Measurements from ENCODE around the gene CPPED1. TPM values are rescaled to one million over a fixed set of nuclear protein-coding genes. Genes with fewer than 3 reads are reported as not detected.

The CPPED1 gene
- polyA plus RNA-seq, 1 donor: 25.1 TPM

- Histone ChIP-seq H3K27ac (ENCODE audit: low read length) (no peak overlapping the region), H3K27me3 (ENCODE audit: control insufficient read depth, insufficient read depth, low read length) (no peaks in the 10 kb centered on the region), H3K4me3 (ENCODE audit: low read length) (no peak overlapping the region), H3K36me3 (ENCODE audit: control insufficient read depth, insufficient read depth, low read length) (peaks cover 6% of the 10 kb centered on the region), H3K4me1 (ENCODE audit: control insufficient read depth, insufficient read depth, low read length) (no peaks in the 10 kb centered on the region), H3K9me3 (ENCODE audit: control insufficient read depth, low read depth, low read length) (no peaks in the 10 kb centered on the region)
- no CpG with 5 or more reads among the region's 6 CpGs for WGBS (ENCODE audit: insufficient coverage, low lambda C conversion rate)
- no peak for DNase-seq
Measured at GRCh38 chr16:12688951-12689850, 114.5 kb downstream of the CPPED1 start.

GRCh38 chr16:12685806-12686205 lies 117.9 kb downstream of the CPPED1 start:
- no peaks in the 10 kb centered on the region for H3K27me3 ChIP-seq (ENCODE audit: control insufficient read depth, insufficient read depth, low read length)
- no peak overlapping the region for H3K4me3 ChIP-seq (ENCODE audit: low read length)
- H3K36me3 ChIP-seq (ENCODE audit: control insufficient read depth, insufficient read depth, low read length): peaks cover 8% of the 10 kb centered on the region
- no peaks in the 10 kb centered on the region for H3K9me3 ChIP-seq (ENCODE audit: control insufficient read depth, low read depth, low read length)
- no peak overlapping the region for H3K27ac ChIP-seq (ENCODE audit: low read length)
- WGBS (ENCODE audit: insufficient coverage, low lambda C conversion rate): no CpG with 5 or more reads among the region's 5 CpGs
- H3K4me1 ChIP-seq (ENCODE audit: control insufficient read depth, insufficient read depth, low read length): no peaks in the 10 kb centered on the region
- no peak for DNase-seq

DNA sequence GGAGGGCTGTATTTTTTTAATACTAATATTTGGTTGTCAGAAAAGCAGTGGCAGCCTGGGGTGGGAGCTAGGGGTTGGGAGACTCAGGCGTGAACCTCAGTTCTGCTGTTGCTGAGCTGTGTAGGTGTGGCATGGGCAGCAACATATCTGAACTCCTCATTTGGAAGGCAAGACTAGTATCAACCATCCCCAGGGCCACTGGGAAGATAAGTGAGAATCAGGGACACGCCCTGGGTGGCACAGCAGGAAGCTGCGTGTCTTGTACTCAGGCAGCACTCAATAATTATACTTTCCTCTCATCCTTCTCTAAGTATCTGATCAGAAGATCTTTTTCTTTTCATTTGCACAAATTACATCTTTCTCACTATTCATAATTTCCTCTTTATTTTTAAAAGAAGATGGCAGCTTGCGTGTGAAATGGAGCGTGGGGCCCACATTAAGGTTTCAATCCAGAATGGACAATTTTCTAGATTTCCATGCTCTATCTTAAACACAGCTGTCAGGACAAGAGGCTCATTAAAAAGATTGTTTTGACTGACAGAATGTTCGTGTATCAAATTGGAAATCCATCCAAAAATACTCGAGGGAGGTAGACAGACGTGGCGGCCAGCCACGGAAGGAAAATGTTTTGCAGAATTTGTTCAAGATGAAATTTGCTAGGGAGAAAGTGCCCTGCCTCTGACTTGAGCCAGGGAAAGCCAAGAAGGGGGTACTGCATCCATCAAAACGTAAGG lies 121.1 kb downstream of the CPPED1 start:
- no peaks in the 10 kb centered on the region for H3K9me3 ChIP-seq (ENCODE audit: control insufficient read depth, low read depth, low read length)
- no peak for DNase-seq
- 86% methylated on average over 3 of the region's 11 CpGs for WGBS (ENCODE audit: insufficient coverage, low lambda C conversion rate)
- no peaks in the 10 kb centered on the region for H3K27me3 ChIP-seq (ENCODE audit: control insufficient read depth, insufficient read depth, low read length)
- H3K4me1 ChIP-seq (ENCODE audit: control insufficient read depth, insufficient read depth, low read length): no peaks in the 10 kb centered on the region
- H3K27ac ChIP-seq (ENCODE audit: low read length): no peak overlapping the region
- H3K36me3 ChIP-seq (ENCODE audit: control insufficient read depth, insufficient read depth, low read length): peaks cover 6% of the 10 kb centered on the region
- H3K4me3 ChIP-seq (ENCODE audit: low read length): no peak overlapping the region

- peaks cover 6% of the 10 kb centered on the region for H3K36me3 ChIP-seq (ENCODE audit: control insufficient read depth, insufficient read depth, low read length)
- no peak overlapping the region for H3K4me3 ChIP-seq (ENCODE audit: low read length)
- WGBS (ENCODE audit: insufficient coverage, low lambda C conversion rate): no CpG with 5 or more reads among the region's 7 CpGs
- H3K27ac ChIP-seq (ENCODE audit: low read length): no peak overlapping the region
- no peaks in the 10 kb centered on the region for H3K27me3 ChIP-seq (ENCODE audit: control insufficient read depth, insufficient read depth, low read length)
- H3K4me1 ChIP-seq (ENCODE audit: control insufficient read depth, insufficient read depth, low read length): no peaks in the 10 kb centered on the region
- H3K9me3 ChIP-seq (ENCODE audit: control insufficient read depth, low read depth, low read length): no peaks in the 10 kb centered on the region
- DNase-seq: no peak
Measured at GRCh38 chr16:12681653-12682052, 122.0 kb downstream of the CPPED1 start.

DNA sequence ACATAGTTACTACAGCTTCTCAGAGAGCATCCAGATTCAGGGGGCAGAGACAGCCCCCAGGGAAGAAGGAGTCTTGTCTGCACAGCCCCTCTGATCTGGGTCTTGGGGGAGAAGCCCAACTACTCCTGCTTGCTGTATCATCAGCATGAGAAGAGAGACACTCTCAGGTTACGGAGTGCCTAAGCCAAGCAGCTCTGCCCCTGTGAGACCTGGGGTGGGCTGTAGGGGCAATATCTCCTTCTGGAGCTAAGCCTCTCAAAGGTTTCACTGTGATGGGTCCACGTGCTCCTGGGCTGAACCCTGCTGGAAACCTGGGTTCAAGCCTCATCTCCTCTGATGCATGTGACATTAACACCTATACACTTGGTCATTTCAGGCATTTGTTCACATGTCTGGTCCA lies 123.2 kb downstream of the CPPED1 start:
- Histone ChIP-seq H3K4me1 (ENCODE audit: control insufficient read depth, insufficient read depth, low read length) (no peaks in the 10 kb centered on the region), H3K4me3 (ENCODE audit: low read length) (no peak overlapping the region), H3K9me3 (ENCODE audit: control insufficient read depth, low read depth, low read length) (no peaks in the 10 kb centered on the region), H3K27ac (ENCODE audit: low read length) (no peak overlapping the region), H3K27me3 (ENCODE audit: control insufficient read depth, insufficient read depth, low read length) (no peaks in the 10 kb centered on the region), H3K36me3 (ENCODE audit: control insufficient read depth, insufficient read depth, low read length) (peaks cover 6% of the 10 kb centered on the region)
- no peak for DNase-seq
- no CpG with 5 or more reads among the region's 2 CpGs for WGBS (ENCODE audit: insufficient coverage, low lambda C conversion rate)

DNA sequence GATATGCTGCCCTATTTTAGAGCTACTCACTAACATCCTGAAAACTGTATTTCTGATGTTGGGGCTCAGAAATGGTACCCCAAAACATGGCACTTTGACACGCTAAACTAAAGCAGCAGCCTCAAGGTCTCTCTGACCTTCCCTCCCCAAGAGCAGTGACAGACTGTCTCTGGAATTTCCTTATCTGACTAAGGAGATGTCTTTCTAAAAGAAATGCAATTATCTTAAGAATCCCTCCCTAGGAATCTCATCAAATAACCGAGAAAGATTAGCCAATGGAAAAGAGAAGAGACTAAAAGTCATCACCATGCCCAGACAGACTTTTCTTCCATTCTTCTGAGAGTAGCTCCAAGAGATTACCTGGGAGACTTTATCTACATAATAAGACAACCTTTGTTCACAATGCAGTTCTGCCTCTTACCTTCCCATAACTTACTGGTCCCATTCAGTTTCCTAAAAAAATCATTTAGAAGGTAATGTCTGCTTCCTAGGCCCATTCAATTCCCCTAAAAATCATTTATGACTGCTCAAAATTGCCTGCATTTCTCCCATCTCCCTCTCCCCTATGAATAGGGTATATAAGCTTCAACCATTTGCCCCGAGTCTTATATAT lies 123.9 kb downstream of the CPPED1 start:
- Histone ChIP-seq H3K27ac (ENCODE audit: low read length) (no peak overlapping the region), H3K4me1 (ENCODE audit: control insufficient read depth, insufficient read depth, low read length) (no peaks in the 10 kb centered on the region), H3K36me3 (ENCODE audit: control insufficient read depth, insufficient read depth, low read length) (peaks cover 6% of the 10 kb centered on the region), H3K27me3 (ENCODE audit: control insufficient read depth, insufficient read depth, low read length) (no peaks in the 10 kb centered on the region), H3K4me3 (ENCODE audit: low read length) (no peak overlapping the region), H3K9me3 (ENCODE audit: control insufficient read depth, low read depth, low read length) (no peaks in the 10 kb centered on the region)
- DNase-seq: no peak
- WGBS (ENCODE audit: insufficient coverage, low lambda C conversion rate): 83% methylated on average over 1 of the region's 3 CpGs

DNA sequence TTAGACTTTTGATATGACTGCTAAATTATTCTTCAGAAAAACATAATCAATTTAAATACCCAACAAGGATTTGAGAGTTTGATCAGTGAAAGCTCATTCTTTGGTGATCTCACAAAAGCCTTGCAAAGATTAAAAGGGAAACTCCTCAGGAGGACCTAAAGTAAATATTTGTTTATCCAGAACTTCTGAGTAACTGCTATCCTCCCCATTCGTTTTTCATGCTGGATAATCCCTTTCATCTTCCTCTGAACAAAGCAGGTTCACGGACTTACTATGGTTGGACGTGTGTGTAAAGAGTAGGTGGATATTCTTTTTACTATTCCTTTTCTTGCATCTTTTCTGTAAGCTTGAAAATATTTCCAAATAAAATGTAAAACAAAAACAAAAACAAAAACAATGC lies 124.7 kb downstream of the CPPED1 start:
- Histone ChIP-seq H3K4me3 (ENCODE audit: low read length) (no peak overlapping the region), H3K36me3 (ENCODE audit: control insufficient read depth, insufficient read depth, low read length) (peaks cover 6% of the 10 kb centered on the region), H3K4me1 (ENCODE audit: control insufficient read depth, insufficient read depth, low read length) (no peaks in the 10 kb centered on the region), H3K9me3 (ENCODE audit: control insufficient read depth, low read depth, low read length) (no peaks in the 10 kb centered on the region), H3K27ac (ENCODE audit: low read length) (no peak overlapping the region), H3K27me3 (ENCODE audit: control insufficient read depth, insufficient read depth, low read length) (no peaks in the 10 kb centered on the region)
- WGBS (ENCODE audit: insufficient coverage, low lambda C conversion rate): 77% methylated on average over 3 of the region's 3 CpGs
- DNase-seq: no peak

DNA sequence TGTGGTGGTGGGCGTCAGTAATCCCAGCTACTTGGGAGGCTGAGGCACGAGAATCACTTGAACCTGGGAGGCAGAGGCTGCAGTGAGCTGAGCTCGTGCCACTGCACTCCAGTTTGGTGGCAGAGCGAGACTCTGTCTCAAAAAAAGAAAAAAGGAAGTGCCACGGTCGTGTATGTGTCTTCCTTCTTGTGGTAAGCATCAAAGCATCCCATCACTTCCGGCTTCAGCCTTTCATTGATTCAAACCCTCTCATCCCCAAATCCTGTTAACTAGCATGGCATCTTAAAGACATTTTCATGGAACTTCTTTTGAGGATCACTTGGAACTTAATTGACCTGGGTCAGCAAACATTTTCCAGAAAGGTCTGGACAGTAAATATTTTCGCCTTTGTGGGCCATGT lies 126.2 kb downstream of the CPPED1 start:
- no peak overlapping the region for H3K4me3 ChIP-seq (ENCODE audit: low read length)
- DNase-seq: no peak
- no peak overlapping the region for H3K27ac ChIP-seq (ENCODE audit: low read length)
- 80% methylated on average over 1 of the region's 8 CpGs for WGBS (ENCODE audit: insufficient coverage, low lambda C conversion rate)
- H3K36me3 ChIP-seq (ENCODE audit: control insufficient read depth, insufficient read depth, low read length): peaks cover 3% of the 10 kb centered on the region
- H3K27me3 ChIP-seq (ENCODE audit: control insufficient read depth, insufficient read depth, low read length): no peaks in the 10 kb centered on the region
- H3K4me1 ChIP-seq (ENCODE audit: control insufficient read depth, insufficient read depth, low read length): no peaks in the 10 kb centered on the region
- no peaks in the 10 kb centered on the region for H3K9me3 ChIP-seq (ENCODE audit: control insufficient read depth, low read depth, low read length)

- no peak for DNase-seq
- no peaks in the 10 kb centered on the region for H3K9me3 ChIP-seq (ENCODE audit: control insufficient read depth, low read depth, low read length)
- WGBS (ENCODE audit: insufficient coverage, low lambda C conversion rate): 17% methylated on average over 2 of the region's 5 CpGs
Measured at GRCh38 chr16:12675852-12676251, 127.8 kb downstream of the CPPED1 start.

DNA sequence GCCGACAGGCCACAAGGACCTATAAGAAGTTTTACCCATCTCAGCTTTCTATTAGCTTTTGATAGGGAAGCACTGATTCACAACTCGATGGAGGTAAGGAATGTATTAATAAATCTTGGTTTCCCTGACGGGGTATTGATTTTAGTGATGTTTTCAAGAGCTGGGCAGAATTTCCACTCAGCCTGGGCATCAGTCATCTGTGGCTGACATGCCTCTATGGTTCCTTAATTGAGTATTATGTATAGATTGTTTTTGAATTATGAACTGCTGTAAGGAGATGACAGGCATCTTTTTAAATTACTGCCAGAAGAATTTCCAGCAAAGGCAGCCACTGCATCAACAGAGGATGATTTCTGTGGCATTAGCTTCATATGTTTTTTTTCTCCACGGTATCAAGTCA lies 128.6 kb downstream of the CPPED1 start:
- DNase-seq: no peak
- H3K9me3 ChIP-seq (ENCODE audit: control insufficient read depth, low read depth, low read length): no peaks in the 10 kb centered on the region
- H3K4me3 ChIP-seq (ENCODE audit: low read length): no peak overlapping the region
- no CpG with 5 or more reads among the region's 4 CpGs for WGBS (ENCODE audit: insufficient coverage, low lambda C conversion rate)
- H3K27me3 ChIP-seq (ENCODE audit: control insufficient read depth, insufficient read depth, low read length): no peaks in the 10 kb centered on the region
- no peak overlapping the region for H3K27ac ChIP-seq (ENCODE audit: low read length)
- peaks cover 3% of the 10 kb centered on the region for H3K36me3 ChIP-seq (ENCODE audit: control insufficient read depth, insufficient read depth, low read length)
- no peaks in the 10 kb centered on the region for H3K4me1 ChIP-seq (ENCODE audit: control insufficient read depth, insufficient read depth, low read length)

More at GRCh38 chr16:12675852-12676251, 127.8 kb downstream of the CPPED1 start:
- Histone ChIP-seq H3K36me3 (ENCODE audit: control insufficient read depth, insufficient read depth, low read length) (peaks cover 3% of the 10 kb centered on the region), H3K4me1 (ENCODE audit: control insufficient read depth, insufficient read depth, low read length) (no peaks in the 10 kb centered on the region), H3K27me3 (ENCODE audit: control insufficient read depth, insufficient read depth, low read length) (no peaks in the 10 kb centered on the region), H3K4me3 (ENCODE audit: low read length) (no peak overlapping the region), H3K27ac (ENCODE audit: low read length) (no peak overlapping the region)
